ENCODE data around the gene GCH1. TPM values are rescaled to one million over a fixed set of nuclear protein-coding genes. Genes with fewer than 3 reads are reported as not detected.

The GCH1 gene
- total and polyA plus RNA-seq, 4 experiments from 2014 or later = 28.4 to 31.9 (median 30.5) TPM

GRCh38 chr14:54890788-54891187, 11.8 kb downstream of the GCH1 start:
- no peak overlapping the region for H3K27ac ChIP-seq (ENCODE audit: low read depth, low read length)
- POLR2A ChIA-PET (ENCODE audit: partially characterized antibody) = interaction anchor here (0.7 kb wide), 1 partner anchor 10 kb away, joined by 5 read pairs; no protein-coding TSS in a partner anchor
- no peak for DNase-seq

GRCh38 chr14:54889919-54890318, 12.7 kb downstream of the GCH1 start:
- no peaks in the 10 kb centered on the region for H3K36me3 ChIP-seq (ENCODE audit: insufficient read depth, low read length)
- intact Hi-C loops (cut with micrococcal nuclease) = no loop called here
- DNase-seq = no peak
- Mint-ChIP-seq H3K4me3 (no peak overlapping the region), H3K9me3 (no peaks in the 10 kb centered on the region), H3K27me3 (no peaks in the 10 kb centered on the region), H3K27ac (peak overlapping the region in 4 of 7 donors; percentile 10 to 43 (median 24)), H3K4me1 (peaks cover 39 to 67% (median 55%) of the 10 kb centered on the region in 4 donors), H3K36me3 (peaks cover 0 to 3% of the 10 kb centered on the region in 2 donors)
- H3K4me3 ChIP-seq (ENCODE audit: low read length in 2 of 2) = no peak overlapping the region
- H3K9me3 ChIP-seq (ENCODE audit: control insufficient read depth in 1 of 2, low read length in 2 of 2) = no peaks in the 10 kb centered on the region
- peaks cover 17% of the 10 kb centered on the region for H3K4me1 ChIP-seq (ENCODE audit: insufficient read depth, low read length)
- CTCF ChIA-PET (ENCODE audit: partially characterized antibody) = interaction anchor here (3.5 to 4.6 kb wide), 2 partner anchors 9 to 13 kb away, joined by 18 read pairs; partner anchors contain the start of gene GCH1
- POLR2A ChIA-PET (ENCODE audit: partially characterized antibody) = no interaction called here
- no peaks in the 10 kb centered on the region for H3K27me3 ChIP-seq (ENCODE audit: insufficient read depth, low read length)
- no peak overlapping the region for H3K27ac ChIP-seq (ENCODE audit: low read depth, low read length)

More at GRCh38 chr14:54890788-54891187, 11.8 kb downstream of the GCH1 start:
- Mint-ChIP-seq H3K27ac (peak overlapping the region in 2 of 7 donors; percentile 38 to 57), H3K27me3 (no peaks in the 10 kb centered on the region), H3K4me3 (peak overlapping the region in 1 of 8 donors; percentile 9), H3K4me1 (peaks cover 40 to 68% (median 56%) of the 10 kb centered on the region in 4 donors), H3K9me3 (no peaks in the 10 kb centered on the region), H3K36me3 (peaks cover 0 to 3% of the 10 kb centered on the region in 2 donors)
- no peaks in the 10 kb centered on the region for H3K27me3 ChIP-seq (ENCODE audit: insufficient read depth, low read length)
- CTCF ChIA-PET (ENCODE audit: partially characterized antibody) = interaction anchor here (3.5 to 5.8 kb wide), 3 partner anchors 8 to 12 kb away, joined by 18 to 47 read pairs (median 18); partner anchors contain the start of gene GCH1
- intact Hi-C loops (cut with micrococcal nuclease) = no loop called here
- no peaks in the 10 kb centered on the region for H3K36me3 ChIP-seq (ENCODE audit: insufficient read depth, low read length)
- no peaks in the 10 kb centered on the region for H3K9me3 ChIP-seq (ENCODE audit: control insufficient read depth in 1 of 2, low read length in 2 of 2)
- peaks cover 24% of the 10 kb centered on the region for H3K4me1 ChIP-seq (ENCODE audit: insufficient read depth, low read length)
- no peak overlapping the region for H3K4me3 ChIP-seq (ENCODE audit: low read length in 2 of 2)

GRCh38 chr14:54882521-54882920, 20.1 kb downstream of the GCH1 start:
- no peak overlapping the region for H3K4me3 ChIP-seq (ENCODE audit: low read length in 2 of 2)
- peaks cover 37% of the 10 kb centered on the region for H3K4me1 ChIP-seq (ENCODE audit: insufficient read depth, low read length)
- ChIA-PET CTCF (ENCODE audit: partially characterized antibody) (interaction anchor here (1.7 to 4.2 kb wide), 5 partner anchors 11 to 318 kb away, joined by 5 to 47 read pairs (median 6); partner anchors contain the start of gene GCH1), POLR2A (ENCODE audit: partially characterized antibody) (interaction anchor here (1.7 to 2.8 kb wide), 2 partner anchors 20 to 316 kb away, joined by 9 to 44 read pairs; partner anchors contain the start of genes GCH1 and SAMD4A)
- H3K9me3 ChIP-seq (ENCODE audit: control insufficient read depth in 1 of 2, low read length in 2 of 2) = no peaks in the 10 kb centered on the region
- peak overlapping the region; percentile 80 to 98 (median 96) for H3K27ac Mint-ChIP-seq
- no peaks in the 10 kb centered on the region for H3K9me3 Mint-ChIP-seq
- no peaks in the 10 kb centered on the region for H3K27me3 Mint-ChIP-seq
- H3K36me3 ChIP-seq (ENCODE audit: insufficient read depth, low read length) = no peaks in the 10 kb centered on the region
- H3K27ac ChIP-seq (ENCODE audit: low read depth, low read length) = peak overlapping the region; percentile 59
- peaks cover 38 to 67% (median 46%) of the 10 kb centered on the region in 4 donors for H3K4me1 Mint-ChIP-seq
- DNase-seq = no peak
- H3K4me3 Mint-ChIP-seq = peak overlapping the region in 7 of 8 donors; percentile 82 to 95 (median 93)
- H3K36me3 Mint-ChIP-seq = peaks cover 0 to 5% of the 10 kb centered on the region in 2 donors
- intact Hi-C loops (cut with micrococcal nuclease) = loop anchor here (5.0 kb wide), 1 partner anchor 315 kb away; the partner anchor contains the start of gene SAMD4A
- no peaks in the 10 kb centered on the region for H3K27me3 ChIP-seq (ENCODE audit: insufficient read depth, low read length)

- peak overlapping the region; percentile 82 to 95 (median 92) for H3K4me3 Mint-ChIP-seq
- ChIA-PET CTCF (ENCODE audit: partially characterized antibody) (interaction anchor here (0.7 to 4.2 kb wide), 9 partner anchors 11 to 318 kb away, joined by 3 to 47 read pairs (median 5); partner anchors contain the start of gene GCH1), POLR2A (ENCODE audit: partially characterized antibody) (interaction anchor here (0.5 to 2.8 kb wide), 12 partner anchors 12 to 550 kb away, joined by 3 to 44 read pairs (median 4); partner anchors contain the start of genes DLGAP5, GCH1, MAPK1IP1L and SAMD4A)
- H3K4me3 ChIP-seq (ENCODE audit: low read length in 2 of 2) = peak overlapping the region; percentile 32 to 77
- H3K4me1 Mint-ChIP-seq = peaks cover 40 to 67% (median 47%) of the 10 kb centered on the region in 4 donors
- no peaks in the 10 kb centered on the region for H3K9me3 Mint-ChIP-seq
- H3K9me3 ChIP-seq (ENCODE audit: control insufficient read depth in 1 of 2, low read length in 2 of 2) = no peaks in the 10 kb centered on the region
- H3K27ac Mint-ChIP-seq = peak overlapping the region; percentile 80 to 98 (median 96)
- H3K27me3 Mint-ChIP-seq = no peaks in the 10 kb centered on the region
- peaks cover 0 to 5% of the 10 kb centered on the region in 2 donors for H3K36me3 Mint-ChIP-seq
- intact Hi-C loops (cut with micrococcal nuclease) = loop anchor here (1.0 to 5.0 kb wide), 4 partner anchors 11 to 315 kb away; partner anchors contain the start of genes GCH1 and SAMD4A
- H3K36me3 ChIP-seq (ENCODE audit: insufficient read depth, low read length) = no peaks in the 10 kb centered on the region
- peaks cover 42% of the 10 kb centered on the region for H3K4me1 ChIP-seq (ENCODE audit: insufficient read depth, low read length)
- peak; percentile 24 to 54 (median 49) for DNase-seq
- no peaks in the 10 kb centered on the region for H3K27me3 ChIP-seq (ENCODE audit: insufficient read depth, low read length)
- H3K27ac ChIP-seq (ENCODE audit: low read depth, low read length) = peak overlapping the region; percentile 59
These were observed 20.7 kb downstream of the GCH1 start for GRCh38 chr14:54881761-54882401.

GRCh38 chr14:54881235-54881760, 21.3 kb downstream of the GCH1 start:
- no peaks in the 10 kb centered on the region for H3K9me3 ChIP-seq (ENCODE audit: control insufficient read depth in 1 of 2, low read length in 2 of 2)
- peak; percentile 46 to 65 (median 54) for DNase-seq
- ChIA-PET CTCF (ENCODE audit: partially characterized antibody) (interaction anchor here (0.7 to 4.2 kb wide), 10 partner anchors 12 to 317 kb away, joined by 3 to 47 read pairs (median 5); partner anchors contain the start of gene GCH1), POLR2A (ENCODE audit: partially characterized antibody) (interaction anchor here (0.5 to 2.8 kb wide), 12 partner anchors 13 to 551 kb away, joined by 3 to 44 read pairs (median 4); partner anchors contain the start of genes DLGAP5, GCH1, MAPK1IP1L and SAMD4A)
- peaks cover 45% of the 10 kb centered on the region for H3K4me1 ChIP-seq (ENCODE audit: insufficient read depth, low read length)
- peak overlapping the region; percentile 82 to 95 (median 92) for H3K4me3 Mint-ChIP-seq
- no peaks in the 10 kb centered on the region for H3K27me3 Mint-ChIP-seq
- peak overlapping the region; percentile 32 to 77 for H3K4me3 ChIP-seq (ENCODE audit: low read length in 2 of 2)
- H3K27ac Mint-ChIP-seq = peak overlapping the region; percentile 80 to 98 (median 96)
- intact Hi-C loops (cut with micrococcal nuclease) = loop anchor here (1.0 to 5.0 kb wide), 4 partner anchors 12 to 314 kb away; partner anchors contain the start of genes GCH1 and SAMD4A
- no peaks in the 10 kb centered on the region for H3K9me3 Mint-ChIP-seq
- peak overlapping the region; percentile 59 for H3K27ac ChIP-seq (ENCODE audit: low read depth, low read length)
- H3K27me3 ChIP-seq (ENCODE audit: insufficient read depth, low read length) = no peaks in the 10 kb centered on the region
- no peaks in the 10 kb centered on the region for H3K36me3 ChIP-seq (ENCODE audit: insufficient read depth, low read length)
- peaks cover 0 to 6% of the 10 kb centered on the region in 2 donors for H3K36me3 Mint-ChIP-seq
- peaks cover 41 to 68% (median 47%) of the 10 kb centered on the region in 4 donors for H3K4me1 Mint-ChIP-seq

GRCh38 chr14:54877703-54878021, 25.0 kb downstream of the GCH1 start:
- H3K27ac ChIP-seq (ENCODE audit: low read depth, low read length) = no peak overlapping the region
- ChIA-PET CTCF (ENCODE audit: partially characterized antibody) (interaction anchor here (1.2 kb wide), 1 partner anchor 25 kb away, joined by 4 read pairs; the partner anchor contains the start of gene GCH1), POLR2A (ENCODE audit: partially characterized antibody) (interaction anchor here (0.6 kb wide), 1 partner anchor 375 kb away, joined by 3 read pairs; no protein-coding TSS in a partner anchor)
- no peak overlapping the region for H3K4me3 ChIP-seq (ENCODE audit: low read length in 2 of 2)
- no peak for DNase-seq
- Mint-ChIP-seq H3K36me3 (peaks cover 6 to 7% of the 10 kb centered on the region in 2 donors), H3K4me1 (peaks cover 34 to 66% (median 42%) of the 10 kb centered on the region in 4 donors), H3K27me3 (no peaks in the 10 kb centered on the region), H3K9me3 (no peaks in the 10 kb centered on the region), H3K4me3 (no peak overlapping the region), H3K27ac (peak overlapping the region in 3 of 7 donors; percentile 38 to 77 (median 57))
- no peaks in the 10 kb centered on the region for H3K9me3 ChIP-seq (ENCODE audit: control insufficient read depth in 1 of 2, low read length in 2 of 2)
- intact Hi-C loops (cut with micrococcal nuclease) = no loop called here
- peaks cover 34% of the 10 kb centered on the region for H3K4me1 ChIP-seq (ENCODE audit: insufficient read depth, low read length)
- no peaks in the 10 kb centered on the region for H3K27me3 ChIP-seq (ENCODE audit: insufficient read depth, low read length)
- H3K36me3 ChIP-seq (ENCODE audit: insufficient read depth, low read length) = no peaks in the 10 kb centered on the region

Measured in CD4-positive, alpha-beta memory T cell (primary cell).